HepG2 (cell line): Measurements from ENCODE around the gene SMIM24. TPM values are rescaled to one million over a fixed set of nuclear protein-coding genes. Genes with fewer than 3 reads are reported as not detected.

Source experiments
- AGO2 ChIP-seq: fragments of 200-400 bp; formaldehyde crosslinking; optimal IDR thresholded peaks from 2 replicates; pipeline ENCODE3; 2017; ENCODE audit warnings: mild to moderate bottlenecking, low read depth, low read length, moderate library complexity
- CC2D1A ChIP-seq: sonication (generic); formaldehyde crosslinking; IDR thresholded peaks from 2 replicates; pipeline ENCODE4 v1.8.1; 2023; ENCODE audit warnings: mild to moderate bottlenecking, missing genetic modification reagents
- HDAC2 ChIP-seq: sonication (generic); formaldehyde crosslinking; IDR thresholded peaks from 2 replicates; pipeline ENCODE4 v1.4.0; 2020; ENCODE audit warnings: missing genetic modification reagents
- KDM5A ChIP-seq: fragments of 200-600 bp; sonication (generic); IDR thresholded peaks from 2 replicates; pipeline ENCODE4 v1.7.0; 2018; ENCODE audit warnings: antibody characterized with exemption, mild to moderate bottlenecking, low read length, borderline replicate concordance
- LCORL ChIP-seq, 2 experiments: fragments of 450-650 bp in 1 of 2; sonication (generic) in 1 of 2; formaldehyde crosslinking in 1 of 2; IDR thresholded peaks; 2 replicates each; pipeline versions ENCODE4 v1.5.0 to v1.6.1; 2017 to 2020; ENCODE audit warnings: antibody characterized with exemption in 1 of 2, missing genetic modification reagents in 1 of 2
- MAZ ChIP-seq, 2 experiments: sonication (generic) in 1 of 2; formaldehyde crosslinking in 1 of 2; IDR thresholded peaks; 2 replicates each; pipeline versions ENCODE4 v1.5.0 to v1.6.1; 2012 to 2020; ENCODE audit warnings: low read depth in 2 of 2, mild to moderate bottlenecking in 2 of 2, borderline replicate concordance in 1 of 2, improper control_type of control experiment in 1 of 2, low read length in 1 of 2, missing genetic modification reagents in 1 of 2, moderate library complexity in 1 of 2
- MEIS1 ChIP-seq: sonication (generic); formaldehyde crosslinking; IDR thresholded peaks from 2 replicates; pipeline ENCODE4 v1.9.0; 2021; ENCODE audit warnings: mild to moderate bottlenecking, missing genetic modification reagents, moderate library complexity, borderline replicate concordance
- NCOA1 ChIP-seq: sonication (generic); formaldehyde crosslinking; IDR thresholded peaks from 2 replicates; pipeline ENCODE4 v1.9.0; 2021; ENCODE audit warnings: missing genetic modification reagents
- NR2F6 ChIP-seq, 2 experiments: IDR thresholded peaks; 2 replicates each; pipeline ENCODE4 v1.6.1; 2016; ENCODE audit warnings: antibody characterized with exemption in 1 of 2, mild to moderate bottlenecking in 1 of 2
- SOX6 ChIP-seq, 2 experiments: fragments of 450-650 bp in 1 of 2; sonication (generic) in 1 of 2; formaldehyde crosslinking in 1 of 2; IDR thresholded peaks; 2 replicates each; pipeline versions ENCODE4 v1.4.0 to v1.6.1; 2017 to 2020; ENCODE audit warnings: antibody characterized with exemption in 1 of 2, mild to moderate bottlenecking in 1 of 2, missing genetic modification reagents in 1 of 2
- ZFP41 ChIP-seq: sonication (generic); formaldehyde crosslinking; IDR thresholded peaks from 2 replicates; pipeline ENCODE4 v1.4.0; 2020; ENCODE audit warnings: mild to moderate bottlenecking, missing genetic modification reagents, borderline replicate concordance
- ZNF230 ChIP-seq: sonication (generic); formaldehyde crosslinking; IDR thresholded peaks from 2 replicates; pipeline ENCODE4 v1.4.0; 2020; ENCODE audit warnings: mild to moderate bottlenecking, missing genetic modification reagents
- ZNF263 ChIP-seq: sonication (generic); formaldehyde crosslinking; IDR thresholded peaks from 2 replicates; pipeline ENCODE4 v1.4.0; 2020; ENCODE audit warnings: missing genetic modification reagents
- ZNF292 ChIP-seq: sonication (generic); formaldehyde crosslinking; IDR thresholded peaks from 2 replicates; pipeline ENCODE4 v1.8.1; 2022; ENCODE audit warnings: mild to moderate bottlenecking, low read depth, missing genetic modification reagents, borderline replicate concordance
- ZNF326 ChIP-seq: sonication (generic); formaldehyde crosslinking; IDR thresholded peaks from 2 replicates; pipeline ENCODE4 v1.4.0; 2020; ENCODE audit warnings: missing genetic modification reagents, borderline replicate concordance
- ZNF552 ChIP-seq: sonication (generic); formaldehyde crosslinking; IDR thresholded peaks from 2 replicates; pipeline ENCODE4 v1.9.0; 2022; ENCODE audit warnings: missing genetic modification reagents, mild to moderate bottlenecking, borderline replicate concordance
- ZNF557 ChIP-seq: sonication (generic); formaldehyde crosslinking; IDR thresholded peaks from 2 replicates; pipeline ENCODE4 v1.4.0; 2020; ENCODE audit warnings: missing genetic modification reagents
- ZNF558 ChIP-seq: sonication (generic); formaldehyde crosslinking; IDR thresholded peaks from 2 replicates; pipeline ENCODE4 v1.9.0; 2022; ENCODE audit warnings: mild to moderate bottlenecking, missing genetic modification reagents, borderline replicate concordance
- ZNF562 ChIP-seq: sonication (generic); formaldehyde crosslinking; IDR thresholded peaks from 2 replicates; pipeline ENCODE4 v1.8.0; 2022; ENCODE audit warnings: missing genetic modification reagents, borderline replicate concordance
- polyA plus RNA-seq, 8 experiments: library from polyadenylated mRNA; depleted of rRNA in 3 of 8; stranded (reverse) in 7 of 8; unstranded in 1 of 8; fragments of >200 nt; fragmentation: Illumina TruSeq in 4 of 8; extraction: Trizol in 4 of 8; gene quantifications; 2 replicates each; pipeline versions ENCODE4 v1.2.1 to v1.2.3, GENCODE V29; 2011 to 2016; ENCODE audit warnings: low read depth in 4 of 8, missing spikeins in 1 of 8, mixed read lengths in 1 of 8; ENCODE audit not compliant: insufficient read depth in 1 of 8
- total RNA-seq, 5 experiments: library from RNA; depleted of rRNA; stranded (reverse); fragments of >200 nt; fragmentation: Illumina TruSeq; extraction: Trizol; gene quantifications; 2 replicates each; pipeline ENCODE4 v1.2.3, GENCODE V29; 2016; ENCODE audit warnings: low read depth in 1 of 5
- TF ChIP-seq, protein P1 (sequence below): IDR thresholded peaks from 2 replicates; pipeline ENCODE4 v1.6.1; 2016
- TF ChIP-seq, protein P2 (sequence below): sonication (generic); formaldehyde crosslinking; conservative IDR thresholded peaks from 2 replicates; pipeline ENCODE4 v1.8.0; 2022; ENCODE audit warnings: missing genetic modification reagents
- TF ChIP-seq, protein P3 (sequence below): sonication (generic); formaldehyde crosslinking; IDR thresholded peaks from 2 replicates; pipeline ENCODE4 v1.5.1; 2020; ENCODE audit warnings: mild to moderate bottlenecking, moderate library complexity, missing genetic modification reagents
- TF ChIP-seq, protein P4 (sequence below): sonication (generic); IDR thresholded peaks from 2 replicates; pipeline ENCODE4 v1.6.1; 2016; ENCODE audit warnings: low read depth, borderline replicate concordance

The SMIM24 gene
- total and polyA plus RNA-seq, 2 of the 13 experiments (the other 11 are each of a cell fraction or from before 2014, with no cell fraction given), result 11.2 to 70.6 TPM

DNA sequence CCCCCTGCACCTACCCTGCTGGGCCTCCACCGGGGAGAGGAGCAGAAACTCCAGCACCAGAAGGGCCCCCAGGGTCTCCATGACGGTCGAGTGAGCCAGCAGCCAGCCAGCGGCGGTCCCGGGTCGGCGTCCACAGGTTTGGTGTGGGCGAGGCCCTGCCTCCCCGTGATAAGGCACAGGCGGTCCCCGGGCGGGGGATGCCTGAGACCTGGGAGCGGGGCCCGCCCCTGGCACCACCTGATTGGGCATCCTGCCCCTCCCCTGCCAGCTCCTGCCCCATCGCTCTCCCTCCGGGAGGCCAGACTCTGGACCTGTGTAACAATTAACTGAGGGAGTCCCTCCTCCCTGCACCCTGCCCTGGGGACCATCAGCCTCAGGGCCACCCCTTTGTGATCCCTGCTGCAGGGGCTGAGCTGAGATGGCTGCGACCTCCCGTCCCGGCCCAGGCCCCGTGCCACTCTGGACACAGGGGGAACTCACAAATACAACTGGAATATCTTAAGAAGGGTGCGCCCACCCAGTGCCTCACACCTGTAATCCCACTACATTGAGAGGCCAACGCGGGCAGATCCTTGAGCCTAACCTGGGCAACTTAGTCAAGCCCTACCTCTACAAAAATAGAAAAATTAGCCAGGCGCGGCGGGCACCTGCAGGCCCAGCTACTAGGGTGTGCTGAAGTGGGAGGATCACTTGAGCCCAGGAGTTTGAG is at the start of gene SMIM24 (continued):
- TF ChIP-seq ZFP41 (CRISPR knock-in tag) (no peak), ZNF552 (CRISPR knock-in tag) (peak; percentile 47; the same call in 1 of the 2 replicates), ZNF326 (no peak), KDM5A (no peak), AGO2 (peak; percentile 17), NCOA1 (CRISPR knock-in tag) (0 out of 2 replicates have a peak, but pooled peaks have one; percentile 29), MAZ (IDR thresholded peaks at IDR 0.05; ENCODE audit: borderline replicate concordance, low read depth, low read length) (no peak), MAZ (CRISPR knock-in tag; IDR thresholded peaks at IDR 0.05; ENCODE audit: low read depth) (0 out of 2 replicates have a peak, but pooled peaks have one; percentile 16), ZNF562 (no peak), ZNF263 (CRISPR knock-in tag) (peak; percentile 91), ZNF292 (CRISPR knock-in tag) (peak; percentile 91), CC2D1A (CRISPR knock-in tag) (0 out of 2 replicates have a peak, but pooled peaks have one; percentile 49), HDAC2 (CRISPR knock-in tag) (peak; percentile 45; the same call in 1 of the 2 replicates), SOX6 (IDR thresholded peaks at IDR 0.05) (no peak), SOX6 (CRISPR knock-in tag; IDR thresholded peaks at IDR 0.05) (peak; percentile 42; the same call in 1 of the 2 replicates), ZNF557 (CRISPR knock-in tag) (no peak), ZNF230 (CRISPR knock-in tag) (peak; percentile 52; the same call in 1 of the 2 replicates), MEIS1 (CRISPR knock-in tag) (peak; percentile 51; the same call in 1 of the 2 replicates), LCORL (IDR thresholded peaks at IDR 0.05) (no peak), LCORL (CRISPR knock-in tag; IDR thresholded peaks at IDR 0.05) (peak; percentile 89), NR2F6 (IDR thresholded peaks at IDR 0.05) (no peak), NR2F6 (CRISPR knock-in tag; IDR thresholded peaks at IDR 0.05) (0 out of 2 replicates have a peak, but pooled peaks have one; percentile 40), ZNF558 (peak; percentile 67; the same call in 1 of the 2 replicates)
- TF ChIP-seq, protein P1, sequence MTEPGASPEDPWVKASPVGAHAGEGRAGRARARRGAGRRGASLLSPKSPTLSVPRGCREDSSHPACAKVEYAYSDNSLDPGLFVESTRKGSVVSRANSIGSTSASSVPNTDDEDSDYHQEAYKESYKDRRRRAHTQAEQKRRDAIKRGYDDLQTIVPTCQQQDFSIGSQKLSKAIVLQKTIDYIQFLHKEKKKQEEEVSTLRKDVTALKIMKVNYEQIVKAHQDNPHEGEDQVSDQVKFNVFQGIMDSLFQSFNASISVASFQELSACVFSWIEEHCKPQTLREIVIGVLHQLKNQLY, result no peak
- TF ChIP-seq, protein P2, sequence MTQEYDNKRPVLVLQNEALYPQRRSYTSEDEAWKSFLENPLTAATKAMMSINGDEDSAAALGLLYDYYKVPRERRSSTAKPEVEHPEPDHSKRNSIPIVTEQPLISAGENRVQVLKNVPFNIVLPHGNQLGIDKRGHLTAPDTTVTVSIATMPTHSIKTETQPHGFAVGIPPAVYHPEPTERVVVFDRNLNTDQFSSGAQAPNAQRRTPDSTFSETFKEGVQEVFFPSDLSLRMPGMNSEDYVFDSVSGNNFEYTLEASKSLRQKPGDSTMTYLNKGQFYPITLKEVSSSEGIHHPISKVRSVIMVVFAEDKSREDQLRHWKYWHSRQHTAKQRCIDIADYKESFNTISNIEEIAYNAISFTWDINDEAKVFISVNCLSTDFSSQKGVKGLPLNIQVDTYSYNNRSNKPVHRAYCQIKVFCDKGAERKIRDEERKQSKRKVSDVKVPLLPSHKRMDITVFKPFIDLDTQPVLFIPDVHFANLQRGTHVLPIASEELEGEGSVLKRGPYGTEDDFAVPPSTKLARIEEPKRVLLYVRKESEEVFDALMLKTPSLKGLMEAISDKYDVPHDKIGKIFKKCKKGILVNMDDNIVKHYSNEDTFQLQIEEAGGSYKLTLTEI (CRISPR knock-in tag), result no peak
- TF ChIP-seq, protein P3, sequence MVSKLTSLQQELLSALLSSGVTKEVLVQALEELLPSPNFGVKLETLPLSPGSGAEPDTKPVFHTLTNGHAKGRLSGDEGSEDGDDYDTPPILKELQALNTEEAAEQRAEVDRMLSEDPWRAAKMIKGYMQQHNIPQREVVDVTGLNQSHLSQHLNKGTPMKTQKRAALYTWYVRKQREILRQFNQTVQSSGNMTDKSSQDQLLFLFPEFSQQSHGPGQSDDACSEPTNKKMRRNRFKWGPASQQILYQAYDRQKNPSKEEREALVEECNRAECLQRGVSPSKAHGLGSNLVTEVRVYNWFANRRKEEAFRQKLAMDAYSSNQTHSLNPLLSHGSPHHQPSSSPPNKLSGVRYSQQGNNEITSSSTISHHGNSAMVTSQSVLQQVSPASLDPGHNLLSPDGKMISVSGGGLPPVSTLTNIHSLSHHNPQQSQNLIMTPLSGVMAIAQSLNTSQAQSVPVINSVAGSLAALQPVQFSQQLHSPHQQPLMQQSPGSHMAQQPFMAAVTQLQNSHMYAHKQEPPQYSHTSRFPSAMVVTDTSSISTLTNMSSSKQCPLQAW (CRISPR knock-in tag), result peak; percentile 74
- TF ChIP-seq, protein P4, sequence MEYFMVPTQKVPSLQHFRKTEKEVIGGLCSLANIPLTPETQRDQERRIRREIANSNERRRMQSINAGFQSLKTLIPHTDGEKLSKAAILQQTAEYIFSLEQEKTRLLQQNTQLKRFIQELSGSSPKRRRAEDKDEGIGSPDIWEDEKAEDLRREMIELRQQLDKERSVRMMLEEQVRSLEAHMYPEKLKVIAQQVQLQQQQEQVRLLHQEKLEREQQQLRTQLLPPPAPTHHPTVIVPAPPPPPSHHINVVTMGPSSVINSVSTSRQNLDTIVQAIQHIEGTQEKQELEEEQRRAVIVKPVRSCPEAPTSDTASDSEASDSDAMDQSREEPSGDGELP, result peak; percentile 65; the same call in 1 of the 2 replicates
